CD4-positive, alpha-beta T cell treated with Interleukin-10 for 1 hour (primary cell): ENCODE results near the gene LSM7.
A peak's percentile ranks its signal among the peaks of the same experiment; 100 is the strongest.
"Not testable (repeated sequence)": the region's sequence is repeated elsewhere in the genome, so short reads cannot be mapped to it uniquely, and the experiment has no call there.

Source experiments
- DNase-seq: peaks from one replicate; pipeline ENCODE4 v3.0.0-alpha.2; 2020

The LSM7 gene

GRCh38 chr19:2291185-2291751 is 37.1 kb downstream of the LSM7 start:
- DNase-seq: no peak

GRCh38 chr19:2290441-2291184 is 37.8 kb downstream of the LSM7 start:
- no peak for DNase-seq

- peak; percentile 61 for DNase-seq
Observed at GRCh38 chr19:2289714-2290435, 38.5 kb downstream of the LSM7 start.

GRCh38 chr19:2288818-2289713 is 39.3 kb downstream of the LSM7 start:
- no peak for DNase-seq

- no peak for DNase-seq
Observed at GRCh38 chr19:2288338-2288817, 40.0 kb downstream of the LSM7 start.

- DNase-seq: no peak
Observed at GRCh38 chr19:2287585-2288337, 40.6 kb downstream of the LSM7 start.

GRCh38 chr19:2286402-2287140 is 41.8 kb downstream of the LSM7 start:
- DNase-seq: no peak

- no peak for DNase-seq
Observed at GRCh38 chr19:2283835-2284507, 44.4 kb downstream of the LSM7 start.

GRCh38 chr19:2282862-2283237 is 45.5 kb downstream of the LSM7 start:
- no peak for DNase-seq

GRCh38 chr19:2282062-2282861 is 46.1 kb downstream of the LSM7 start, which contains the start of gene PEAK3:
PEAK3 (minus strand) TSS chr19:2282175; CDS start chr19:2280931, 1,244 bp downstream.
- peak; percentile 51 for DNase-seq

- not testable (repeated sequence) for DNase-seq
Observed at GRCh38 chr19:2281265-2282061, 46.9 kb downstream of the LSM7 start.

- no peak for DNase-seq
Observed at GRCh38 chr19:2280633-2281264, 47.6 kb downstream of the LSM7 start.

GRCh38 chr19:2278459-2279158 is 49.8 kb downstream of the LSM7 start:
- DNase-seq: no peak

- no peak for DNase-seq
Observed at GRCh38 chr19:2277138-2277537, 51.2 kb downstream of the LSM7 start.

- no peak for DNase-seq
Observed at GRCh38 chr19:2276429-2276986, 51.9 kb downstream of the LSM7 start.

GRCh38 chr19:2275588-2276428 is 52.6 kb downstream of the LSM7 start:
- no peak for DNase-seq
